CD4-positive, alpha-beta memory T cell (primary cell): ENCODE data around the gene TTLL11. TPM values are rescaled to one million over a fixed set of nuclear protein-coding genes. Genes with fewer than 3 reads are reported as not detected.

Experiments used
- CTCF ChIA-PET: fragments of 350-600 bp; sonication (Branson Sonifier 250); formaldehyde crosslinking; loops from one replicate; lab custom pipeline; 2021; ENCODE audit warnings: inconsistent platforms; ENCODE audit not compliant: partially characterized antibody; lab: Charles Lee
- POLR2A ChIA-PET: fragments of 350-600 bp; sonication (Branson Sonifier 250); formaldehyde crosslinking; loops from one replicate; lab custom pipeline; 2021; ENCODE audit not compliant: partially characterized antibody; lab: Charles Lee
- DNase-seq, 5 donors: peaks; one replicate each; pipeline versions ENCODE4 v3.0.0 to v3.0.0-alpha.2; 2020 to 2022; ENCODE audit warnings: mixed read lengths in 1 of 5
- H3K27ac ChIP-seq: one replicate; pipeline ENCODE4 v1.7.0; 2013; ENCODE audit warnings: low read depth, low read length
- H3K27me3 ChIP-seq: 2 replicates; pipeline ENCODE4 v1.7.0; 2013; ENCODE audit warnings: mild to moderate bottlenecking, low read length, moderate library complexity; ENCODE audit not compliant: insufficient read depth
- H3K36me3 ChIP-seq: 2 replicates; pipeline ENCODE4 v1.7.0; 2013; ENCODE audit warnings: mild to moderate bottlenecking, low read length, moderate library complexity; ENCODE audit not compliant: insufficient read depth
- H3K4me1 ChIP-seq: 2 replicates; pipeline ENCODE4 v1.7.0; 2013; ENCODE audit warnings: mild to moderate bottlenecking, low read length, moderate library complexity; ENCODE audit not compliant: insufficient read depth
- H3K4me3 ChIP-seq, 2 donors: one replicate each; pipeline ENCODE4 v1.7.0; 2013; ENCODE audit warnings: low read length in 2 of 2, mild to moderate bottlenecking in 1 of 2
- H3K9me3 ChIP-seq, 2 donors: one replicate each; pipeline ENCODE4 v1.7.0; 2013; ENCODE audit warnings: low read length in 2 of 2, control low read depth in 1 of 2; ENCODE audit not compliant: control insufficient read depth in 1 of 2
- H3K27ac Mint-ChIP-seq, 7 donors: one replicate each; pipeline ENCODE4 v1.8.0; 2020 to 2021; ENCODE audit warnings: mixed read lengths in 7 of 7, mild to moderate bottlenecking in 6 of 7, inconsistent platforms in 3 of 7, moderate library complexity in 3 of 7
- H3K27me3 Mint-ChIP-seq, 2 donors: one replicate each; pipeline ENCODE4 v1.8.0; 2020 to 2021; ENCODE audit warnings: mixed read lengths in 2 of 2
- H3K36me3 Mint-ChIP-seq, 2 donors: one replicate each; pipeline ENCODE4 v1.8.0; 2020 to 2021; ENCODE audit warnings: mixed read lengths in 2 of 2, inconsistent platforms in 1 of 2, mild to moderate bottlenecking in 1 of 2
- H3K4me1 Mint-ChIP-seq, 4 donors: one replicate each; pipeline ENCODE4 v1.8.0; 2020 to 2021; ENCODE audit warnings: mixed read lengths in 4 of 4, mild to moderate bottlenecking in 1 of 4
- H3K4me3 Mint-ChIP-seq, 8 donors: one replicate each; pipeline ENCODE4 v1.8.0; 2020 to 2021; ENCODE audit warnings: mixed read lengths in 8 of 8, mild to moderate bottlenecking in 7 of 8, moderate library complexity in 6 of 8, inconsistent platforms in 3 of 8
- H3K9me3 Mint-ChIP-seq, 8 donors: one replicate each; pipeline ENCODE4 v1.8.0; 2020 to 2021; ENCODE audit warnings: mixed read lengths in 8 of 8, mild to moderate bottlenecking in 5 of 8, inconsistent platforms in 3 of 8, moderate library complexity in 1 of 8
- intact Hi-C: fragments of 100-400 bp; cut with micrococcal nuclease; formaldehyde crosslinking; loops from one replicate; pipeline ENCODE4 v1.15.1; 2023
- polyA plus RNA-seq, 2 donors: library from polyadenylated mRNA; unstranded; fragments of 300-500 nt; fragmentation: Illumina TruSeq; gene quantifications; one replicate each; pipeline ENCODE4 v1.2.3, GENCODE V29; 2021
- total RNA-seq, 2 experiments: library from RNA; stranded (reverse); gene quantifications; one replicate each; pipeline ENCODE4 v1.2.3, GENCODE V29; 2021

Gene TTLL11
- total and polyA plus RNA-seq, 4 experiments from 2014 or later = 2.7 to 7.8 (median 3.1) TPM

DNA sequence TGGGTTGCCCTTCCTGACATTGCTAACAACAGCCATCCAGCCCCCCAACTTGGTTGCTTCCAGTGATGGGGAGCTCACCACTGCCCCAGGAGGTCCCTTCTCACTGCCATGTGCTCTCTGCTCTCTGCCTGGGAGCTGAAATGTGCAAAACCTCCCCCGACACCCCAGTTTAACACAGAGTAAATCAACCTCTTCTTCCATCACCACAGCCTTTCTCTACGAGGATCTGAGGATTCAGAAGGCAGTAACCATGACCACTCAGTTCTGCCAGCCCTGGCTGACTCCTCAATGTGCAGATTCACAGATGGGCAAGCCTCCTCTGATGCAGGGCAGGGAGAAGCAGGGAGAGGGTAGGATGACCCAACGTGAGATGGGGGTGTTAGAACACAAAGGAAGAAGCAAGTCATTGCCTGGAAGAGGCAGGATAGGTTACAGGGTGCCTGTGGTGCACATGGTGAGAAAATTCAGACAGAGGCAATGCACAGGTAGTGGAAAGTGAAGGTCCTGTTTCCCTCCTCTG lies 256.7 kb downstream of the TTLL11 start:
- Histone ChIP-seq H3K27ac (no peak overlapping the region), H3K36me3 (no peaks in the 10 kb centered on the region), H3K4me3 (no peak overlapping the region), H3K9me3 (no peaks in the 10 kb centered on the region), H3K4me1 (no peaks in the 10 kb centered on the region), H3K27me3 (no peaks in the 10 kb centered on the region)
- Mint-ChIP-seq H3K4me3 (no peak overlapping the region), H3K27ac (no peak overlapping the region), H3K27me3 (no peaks in the 10 kb centered on the region), H3K9me3 (no peaks in the 10 kb centered on the region), H3K36me3 (peaks cover 0 to 8% of the 10 kb centered on the region in 2 donors), H3K4me1 (no peaks in the 10 kb centered on the region)
- CTCF ChIA-PET = no interaction called here
- POLR2A ChIA-PET = no interaction called here
- intact Hi-C loops = no loop called here
- no peak for DNase-seq

DNA sequence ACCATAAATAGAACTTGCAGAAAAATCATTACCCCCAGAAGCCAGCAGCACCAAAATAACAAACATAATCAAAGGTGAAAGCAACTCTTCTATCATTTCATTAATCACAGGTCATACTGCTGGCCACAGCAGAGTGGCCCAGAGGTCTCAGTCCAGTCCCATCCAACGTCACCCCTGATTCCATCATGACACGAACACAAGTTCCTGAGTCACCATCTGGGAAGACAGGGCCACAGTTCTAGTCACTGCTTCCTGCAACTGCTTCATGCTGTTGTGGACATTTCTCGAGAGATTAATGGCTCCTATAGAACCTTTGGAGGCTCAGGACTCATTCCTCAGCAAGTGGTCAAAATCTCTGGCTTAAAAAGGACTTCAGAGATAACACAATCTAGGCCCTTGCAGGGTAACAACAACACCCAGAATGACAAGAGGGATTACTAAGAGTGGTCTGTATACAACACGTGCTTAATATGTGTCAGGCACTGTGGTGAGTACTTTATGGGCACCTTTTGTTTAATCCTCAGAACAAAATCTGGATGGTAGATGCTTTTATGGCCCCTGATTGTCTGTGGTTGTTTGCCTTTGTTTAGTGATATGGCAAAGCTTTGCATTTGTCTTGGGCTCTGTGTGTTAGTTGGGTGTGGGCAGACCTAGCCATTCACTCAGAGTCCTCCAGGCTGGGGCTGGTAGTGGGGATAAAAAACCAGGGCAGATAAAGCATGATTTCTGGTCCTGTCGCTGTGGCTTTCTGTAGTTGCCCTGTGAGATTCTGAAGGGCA lies 257.3 kb downstream of the TTLL11 start:
- intact Hi-C loops = no loop called here
- Mint-ChIP-seq H3K4me3 (no peak overlapping the region), H3K4me1 (no peaks in the 10 kb centered on the region), H3K9me3 (no peaks in the 10 kb centered on the region), H3K27ac (no peak overlapping the region), H3K27me3 (no peaks in the 10 kb centered on the region), H3K36me3 (peaks cover 0 to 6% of the 10 kb centered on the region in 2 donors)
- H3K36me3 ChIP-seq = no peaks in the 10 kb centered on the region
- H3K4me1 ChIP-seq = no peaks in the 10 kb centered on the region
- ChIA-PET CTCF (no interaction called here), POLR2A (no interaction called here)
- no peak overlapping the region for H3K27ac ChIP-seq
- no peak overlapping the region for H3K4me3 ChIP-seq
- no peaks in the 10 kb centered on the region for H3K9me3 ChIP-seq
- H3K27me3 ChIP-seq = no peaks in the 10 kb centered on the region
- no peak for DNase-seq

DNA sequence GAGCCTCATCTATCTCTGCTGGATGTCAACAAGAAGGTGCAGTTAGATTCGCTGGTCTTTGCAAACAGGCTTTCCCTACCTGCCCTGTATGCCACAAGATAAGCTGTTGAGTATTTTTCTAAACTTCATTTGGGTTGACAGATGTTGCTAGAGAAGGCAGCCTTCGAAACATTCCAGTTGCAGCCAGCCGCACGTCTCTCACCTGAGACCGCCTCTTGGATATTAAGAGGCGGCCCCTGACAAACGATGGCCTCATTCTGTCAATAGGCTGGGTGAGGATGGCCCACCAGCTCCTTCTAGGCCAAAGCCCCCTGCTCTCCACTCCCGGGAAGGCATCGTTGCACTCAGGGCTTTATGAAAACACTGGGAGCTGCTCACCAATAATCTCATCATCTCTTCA lies 260.0 kb downstream of the TTLL11 start:
- POLR2A ChIA-PET = no interaction called here
- DNase-seq = no peak
- H3K9me3 ChIP-seq = no peaks in the 10 kb centered on the region
- Mint-ChIP-seq H3K36me3 (peaks cover 0 to 3% of the 10 kb centered on the region in 2 donors), H3K9me3 (no peaks in the 10 kb centered on the region), H3K4me3 (no peak overlapping the region), H3K27ac (no peak overlapping the region), H3K27me3 (no peaks in the 10 kb centered on the region), H3K4me1 (no peaks in the 10 kb centered on the region)
- CTCF ChIA-PET = no interaction called here
- intact Hi-C loops = no loop called here
- H3K27ac ChIP-seq = no peak overlapping the region
- H3K4me3 ChIP-seq = no peak overlapping the region
- no peaks in the 10 kb centered on the region for H3K27me3 ChIP-seq
- H3K4me1 ChIP-seq = no peaks in the 10 kb centered on the region
- H3K36me3 ChIP-seq = no peaks in the 10 kb centered on the region

GRCh38 chr9:121831869-121832268 lies 261.2 kb downstream of the TTLL11 start:
- H3K4me1 Mint-ChIP-seq = no peaks in the 10 kb centered on the region
- Histone ChIP-seq H3K4me3 (no peak overlapping the region), H3K9me3 (no peaks in the 10 kb centered on the region), H3K4me1 (no peaks in the 10 kb centered on the region), H3K27ac (no peak overlapping the region), H3K36me3 (no peaks in the 10 kb centered on the region), H3K27me3 (no peaks in the 10 kb centered on the region)
- peaks cover 0 to 3% of the 10 kb centered on the region in 2 donors for H3K36me3 Mint-ChIP-seq
- intact Hi-C loops = no loop called here
- DNase-seq = no peak
- no peak overlapping the region for H3K4me3 Mint-ChIP-seq
- ChIA-PET POLR2A (no interaction called here), CTCF (no interaction called here)
- no peaks in the 10 kb centered on the region for H3K9me3 Mint-ChIP-seq
- H3K27me3 Mint-ChIP-seq = no peaks in the 10 kb centered on the region
- H3K27ac Mint-ChIP-seq = peak overlapping the region in 1 of 7 donors; percentile 26

DNA sequence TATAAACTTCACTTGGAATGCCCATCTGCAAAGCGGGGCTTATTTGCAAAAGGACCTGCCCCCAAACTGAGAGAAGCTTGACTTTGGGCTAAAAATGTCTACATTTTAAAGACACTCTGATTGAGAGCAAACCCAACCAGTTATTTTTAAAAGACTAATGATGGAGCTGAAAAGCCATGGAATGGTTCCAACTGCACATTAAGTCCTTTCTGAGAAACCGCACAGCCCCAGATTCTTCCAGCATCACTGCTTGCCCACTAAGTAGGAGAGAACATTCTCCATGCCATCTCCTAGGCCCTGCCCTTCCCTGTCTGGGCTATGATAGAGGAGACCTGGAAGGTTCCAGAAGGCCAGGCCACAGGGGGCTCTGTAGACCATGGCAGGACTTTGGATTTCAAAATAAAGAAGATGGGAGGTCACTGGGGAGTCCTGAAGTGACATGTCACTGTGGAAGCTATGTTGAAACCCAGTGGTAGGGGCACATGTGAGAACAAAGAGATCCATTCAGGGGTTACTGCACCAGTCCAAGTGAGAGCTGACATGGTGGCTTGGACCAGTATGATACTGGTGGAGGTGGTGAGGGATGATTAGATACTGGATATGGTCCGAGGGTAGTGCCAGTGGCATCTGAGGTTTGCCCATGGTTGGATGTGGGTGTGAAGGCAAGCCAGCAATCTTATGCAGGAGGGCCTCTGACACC lies 262.5 kb downstream of the TTLL11 start:
- H3K4me1 ChIP-seq = no peaks in the 10 kb centered on the region
- intact Hi-C loops = no loop called here
- H3K4me1 Mint-ChIP-seq = no peaks in the 10 kb centered on the region
- H3K27ac ChIP-seq = no peak overlapping the region
- H3K36me3 Mint-ChIP-seq = peaks cover 0 to 3% of the 10 kb centered on the region in 2 donors
- H3K27me3 ChIP-seq = no peaks in the 10 kb centered on the region
- no peak overlapping the region for H3K4me3 Mint-ChIP-seq
- H3K27ac Mint-ChIP-seq = no peak overlapping the region
- no peak overlapping the region for H3K4me3 ChIP-seq
- CTCF ChIA-PET = no interaction called here
- no peaks in the 10 kb centered on the region for H3K9me3 Mint-ChIP-seq
- no peaks in the 10 kb centered on the region for H3K9me3 ChIP-seq
- POLR2A ChIA-PET = no interaction called here
- H3K27me3 Mint-ChIP-seq = no peaks in the 10 kb centered on the region
- DNase-seq = no peak
- no peaks in the 10 kb centered on the region for H3K36me3 ChIP-seq

- POLR2A ChIA-PET = no interaction called here
- DNase-seq = no peak
These were observed 265.7 kb downstream of the TTLL11 start for GRCh38 chr9:121827251-121827967.

DNA sequence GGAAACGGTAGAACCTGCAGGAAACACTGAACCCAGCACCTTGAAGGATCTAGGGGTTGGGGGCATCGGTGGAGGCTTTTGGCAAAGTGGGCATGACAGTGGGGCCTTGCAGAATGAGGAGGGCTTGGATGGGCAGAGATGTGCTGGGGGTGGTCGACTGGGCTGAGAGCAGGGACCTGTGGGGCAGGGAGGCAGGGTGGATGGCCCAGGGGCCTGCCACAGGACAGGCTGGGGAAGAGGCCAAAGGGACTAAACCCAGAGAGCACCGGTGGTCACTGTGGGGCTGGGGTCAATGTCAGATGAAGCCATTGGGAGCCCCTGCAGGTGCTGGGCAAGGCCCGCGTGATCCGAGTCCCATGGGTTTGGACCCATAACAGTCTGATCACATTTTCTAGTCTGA lies 266.4 kb downstream of the TTLL11 start:
- Histone ChIP-seq H3K9me3 (no peaks in the 10 kb centered on the region), H3K36me3 (no peaks in the 10 kb centered on the region), H3K27ac (no peak overlapping the region), H3K4me3 (no peak overlapping the region), H3K4me1 (no peaks in the 10 kb centered on the region), H3K27me3 (no peaks in the 10 kb centered on the region)
- H3K27ac Mint-ChIP-seq = no peak overlapping the region
- no peaks in the 10 kb centered on the region for H3K27me3 Mint-ChIP-seq
- H3K4me3 Mint-ChIP-seq = no peak overlapping the region
- CTCF ChIA-PET = no interaction called here
- POLR2A ChIA-PET = no interaction called here
- no peaks in the 10 kb centered on the region for H3K4me1 Mint-ChIP-seq
- intact Hi-C loops = no loop called here
- H3K9me3 Mint-ChIP-seq = no peaks in the 10 kb centered on the region
- no peaks in the 10 kb centered on the region for H3K36me3 Mint-ChIP-seq
- no peak for DNase-seq

More at GRCh38 chr9:121827251-121827967, 265.7 kb downstream of the TTLL11 start:
- intact Hi-C loops = no loop called here
- Histone ChIP-seq H3K4me1 (no peaks in the 10 kb centered on the region), H3K27ac (no peak overlapping the region), H3K9me3 (no peaks in the 10 kb centered on the region), H3K4me3 (no peak overlapping the region), H3K36me3 (no peaks in the 10 kb centered on the region), H3K27me3 (no peaks in the 10 kb centered on the region)
- H3K36me3 Mint-ChIP-seq = no peaks in the 10 kb centered on the region
- H3K4me3 Mint-ChIP-seq = no peak overlapping the region
- CTCF ChIA-PET = no interaction called here
- no peaks in the 10 kb centered on the region for H3K4me1 Mint-ChIP-seq
- H3K9me3 Mint-ChIP-seq = no peaks in the 10 kb centered on the region
- H3K27me3 Mint-ChIP-seq = no peaks in the 10 kb centered on the region
- no peak overlapping the region for H3K27ac Mint-ChIP-seq
